HG02970 (cell line): Measurements from ENCODE around the gene ZMYND10.
"Not testable (repeated sequence)": the region's sequence is repeated elsewhere in the genome, so short reads cannot be mapped to it uniquely, and the experiment has no call there.

ENCODE experiments used
- ATAC-seq: cut with Tn5 transposase; IDR thresholded peaks from one replicate; pipeline ENCODE4 v1.9.1; 2021; ENCODE audit warnings: mild to moderate bottlenecking, moderate library complexity, moderate number of reproducible peaks; ENCODE audit not compliant: unreplicated experiment, low FRiP score

The ZMYND10 gene

GRCh38 chr3:50314816-50315215 is 30.7 kb downstream of the ZMYND10 start:
- no peak for ATAC-seq

- no peak for ATAC-seq
Observed at GRCh38 chr3:50314342-50314741, 31.2 kb downstream of the ZMYND10 start.

GRCh38 chr3:50312041-50312440 is 33.5 kb downstream of the ZMYND10 start:
- not testable (repeated sequence) for ATAC-seq

- ATAC-seq: no peak
Observed at GRCh38 chr3:50304601-50305000, 40.9 kb downstream of the ZMYND10 start.

- ATAC-seq: no peak
Observed at GRCh38 chr3:50303013-50303815, 42.3 kb downstream of the ZMYND10 start, which contains the start of gene HYAL1. Gene HYAL1 (minus strand): TSS chr3:50303574. CDS start chr3:50302956, 618 bp downstream.

GRCh38 chr3:50302095-50303012 is 43.2 kb downstream of the ZMYND10 start:
- no peak for ATAC-seq

GRCh38 chr3:50300681-50301254 is 44.8 kb downstream of the ZMYND10 start:
- no peak for ATAC-seq

- ATAC-seq: no peak
Observed at GRCh38 chr3:50299929-50300680, 45.4 kb downstream of the ZMYND10 start.

- ATAC-seq: no peak
Observed at GRCh38 chr3:50299638-50299928, 45.9 kb downstream of the ZMYND10 start.

- ATAC-seq: peak; percentile 92
Observed at GRCh38 chr3:50298836-50299637, 46.5 kb downstream of the ZMYND10 start, which contains the start of the genes HYAL3 and NAA80. Gene HYAL3 (minus strand): TSS chr3:50299405. CDS start chr3:50295602, 3,803 bp downstream. Gene NAA80 (minus strand): TSS chr3:50299405. CDS start chr3:50297463, 1,942 bp downstream.

GRCh38 chr3:50297896-50298725 is 47.4 kb downstream of the ZMYND10 start:
- no peak for ATAC-seq

- ATAC-seq: no peak
Observed at GRCh38 chr3:50297384-50297775, 48.2 kb downstream of the ZMYND10 start.

- ATAC-seq: no peak
Observed at GRCh38 chr3:50296721-50297383, 48.7 kb downstream of the ZMYND10 start.

GRCh38 chr3:50295553-50296431 is 49.7 kb downstream of the ZMYND10 start:
- ATAC-seq: no peak

GRCh38 chr3:50294492-50295403 is 50.8 kb downstream of the ZMYND10 start:
- ATAC-seq: no peak

- no peak for ATAC-seq
Observed at GRCh38 chr3:50294089-50294488, 51.4 kb downstream of the ZMYND10 start.
